Fibroblast of lung (primary cell): Measurements from ENCODE around the gene MRPS5.

Source experiments
- EZH2 ChIP-seq: IDR thresholded peaks from 2 replicates; pipeline ENCODE4 v1.5.1; 2012; ENCODE audit warnings: low read length, control low read depth, mild to moderate bottlenecking; ENCODE audit errors: missing control alignments
- TF ChIP-seq, protein P1 (sequence below), 2 donors: IDR thresholded peaks in 1 of 2; conservative IDR thresholded peaks in 1 of 2; 1 replicate in 1 of 2; 2 replicates in 1 of 2; pipeline ENCODE4 v1.5.1; 2011 to 2012; ENCODE audit warnings: low read length in 2 of 2, control low read depth in 1 of 2, inconsistent platforms in 1 of 2, low read depth in 1 of 2, mild to moderate bottlenecking in 1 of 2

DNA sequence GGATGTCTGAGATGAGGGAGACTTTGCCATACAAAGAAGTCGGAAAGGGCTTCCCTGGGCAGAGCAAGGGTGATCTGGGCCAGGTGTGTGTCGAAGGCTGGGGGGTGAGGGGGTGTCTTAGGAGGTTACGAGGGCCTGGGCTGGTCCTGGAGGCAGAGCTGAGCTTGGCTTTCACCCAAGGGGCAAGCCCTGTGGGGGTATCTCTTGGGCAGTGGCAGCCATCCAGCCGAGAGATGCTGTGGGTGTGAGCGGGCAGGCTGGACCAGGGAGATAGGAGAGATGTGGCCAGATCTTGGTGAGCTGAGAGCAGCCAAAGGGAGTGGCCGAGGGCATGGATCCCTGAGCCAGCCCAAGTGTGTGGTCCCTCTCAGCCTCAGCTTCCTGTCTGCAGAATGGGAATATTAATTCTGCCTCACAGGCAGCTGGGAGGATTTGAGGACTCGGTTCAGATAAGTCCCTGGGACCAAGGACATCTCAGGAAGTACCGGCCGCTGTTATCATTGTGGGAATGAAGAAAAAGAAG, 63.1 kb downstream of the MRPS5 start:
- TF ChIP-seq, protein P1, sequence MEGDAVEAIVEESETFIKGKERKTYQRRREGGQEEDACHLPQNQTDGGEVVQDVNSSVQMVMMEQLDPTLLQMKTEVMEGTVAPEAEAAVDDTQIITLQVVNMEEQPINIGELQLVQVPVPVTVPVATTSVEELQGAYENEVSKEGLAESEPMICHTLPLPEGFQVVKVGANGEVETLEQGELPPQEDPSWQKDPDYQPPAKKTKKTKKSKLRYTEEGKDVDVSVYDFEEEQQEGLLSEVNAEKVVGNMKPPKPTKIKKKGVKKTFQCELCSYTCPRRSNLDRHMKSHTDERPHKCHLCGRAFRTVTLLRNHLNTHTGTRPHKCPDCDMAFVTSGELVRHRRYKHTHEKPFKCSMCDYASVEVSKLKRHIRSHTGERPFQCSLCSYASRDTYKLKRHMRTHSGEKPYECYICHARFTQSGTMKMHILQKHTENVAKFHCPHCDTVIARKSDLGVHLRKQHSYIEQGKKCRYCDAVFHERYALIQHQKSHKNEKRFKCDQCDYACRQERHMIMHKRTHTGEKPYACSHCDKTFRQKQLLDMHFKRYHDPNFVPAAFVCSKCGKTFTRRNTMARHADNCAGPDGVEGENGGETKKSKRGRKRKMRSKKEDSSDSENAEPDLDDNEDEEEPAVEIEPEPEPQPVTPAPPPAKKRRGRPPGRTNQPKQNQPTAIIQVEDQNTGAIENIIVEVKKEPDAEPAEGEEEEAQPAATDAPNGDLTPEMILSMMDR (conservative IDR thresholded peaks at IDR 0.05 in 1 of 2, IDR thresholded peaks at IDR 0.05 in 1 of 2; ENCODE audit: low read depth in 1 of 2, low read length in 2 of 2): no peak
- no peak for TF ChIP-seq EZH2
